Adrenal gland (tissue), 5 donors: Measurements from ENCODE around the gene TPM1.

ENCODE experiments used
- CTCF ChIP-seq, 6 experiments: fragments of 450-650 bp in 4 of 6; fragments of 200-600 bp in 2 of 6; sonication (generic) in 1 of 6; IDR thresholded peaks; 1 replicate in 5 of 6; 2 replicates in 1 of 6; pipeline versions ENCODE4 v1.5.1 to v1.8.0; 2016 to 2021; ENCODE audit warnings: antibody characterized with exemption in 6 of 6, mild to moderate bottlenecking in 2 of 6, moderate library complexity in 1 of 6
- POLR2A ChIP-seq, 2 donors: fragments of 450-650 bp; IDR thresholded peaks; one replicate each; pipeline ENCODE4 v1.6.1; 2017; ENCODE audit warnings: antibody characterized with exemption in 2 of 2, mild to moderate bottlenecking in 2 of 2, moderate library complexity in 1 of 2
- donor health status: DM: no; HTN: no; CAD: no.

- TF ChIP-seq CTCF (IDR thresholded peaks at IDR 0.05) (no peak), POLR2A (IDR thresholded peaks at IDR 0.05) (no peak)
Measured at GRCh38 chr15:63013052-63013808, 29.3 kb upstream of the TPM1 start.
